ENCODE results near the gene EMILIN3.

EMILIN3 gene

DNA sequence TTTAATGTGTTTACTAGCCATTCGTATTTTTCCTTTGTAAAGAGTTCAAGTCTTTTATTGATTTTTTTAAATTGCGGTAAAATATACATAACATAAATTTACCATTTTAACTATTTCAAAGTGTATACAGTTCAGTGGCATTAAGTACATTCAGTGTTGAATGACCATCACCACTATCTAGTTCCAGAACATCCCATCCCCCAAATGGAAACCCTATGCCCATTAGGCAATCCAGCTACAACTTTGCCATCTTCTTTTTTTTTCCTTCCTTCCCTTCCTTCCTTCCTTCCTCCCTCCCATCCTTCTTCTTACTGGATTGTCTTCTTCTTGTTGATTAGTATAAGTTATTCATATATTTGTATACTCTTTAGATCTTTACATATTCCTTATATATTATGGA, 17.4 kb downstream of the EMILIN3 start:
- DNase-seq (ENCODE audit: low read depth, low spot score), result no peak
- H3K27ac ChIP-seq, result no peak overlapping the region

DNA sequence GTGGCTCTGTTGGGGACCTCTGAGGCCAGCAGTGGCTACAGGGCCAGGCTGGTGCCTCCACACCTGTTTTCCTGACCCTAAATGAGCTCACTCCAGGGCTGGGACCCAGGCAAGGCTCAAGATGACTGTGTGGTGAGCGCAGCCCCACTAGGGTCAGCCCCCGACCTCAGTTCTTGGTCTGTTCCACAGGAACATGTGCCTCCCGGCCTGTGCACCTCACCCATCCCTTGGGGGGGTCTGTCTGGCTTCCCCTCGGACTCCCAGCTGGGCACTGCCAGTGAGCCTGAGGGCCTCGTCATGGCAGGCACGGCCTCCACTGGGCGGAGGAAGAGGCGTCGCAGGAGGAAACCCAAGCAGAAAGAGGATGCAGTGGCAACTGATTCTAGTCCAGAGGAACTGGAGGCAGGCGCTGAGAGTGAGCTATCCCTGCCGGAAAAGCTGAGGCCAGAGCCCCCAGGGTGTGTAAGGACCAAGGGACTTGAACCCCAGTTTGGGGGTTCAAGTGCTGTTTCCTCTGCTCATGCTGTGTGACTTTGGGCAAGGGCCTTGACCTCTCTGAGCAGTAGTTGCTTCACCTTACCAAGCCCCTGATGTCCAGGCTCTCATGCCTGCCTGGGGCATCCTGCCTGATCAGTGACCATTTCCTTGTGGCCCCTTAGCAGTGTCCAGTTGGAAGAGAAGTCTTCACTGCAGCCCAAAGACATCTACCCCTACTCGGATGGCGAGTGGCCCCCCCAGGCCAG, 18.0 kb downstream of the EMILIN3 start:
- no peak for DNase-seq (ENCODE audit: low read depth, low spot score)

DNA sequence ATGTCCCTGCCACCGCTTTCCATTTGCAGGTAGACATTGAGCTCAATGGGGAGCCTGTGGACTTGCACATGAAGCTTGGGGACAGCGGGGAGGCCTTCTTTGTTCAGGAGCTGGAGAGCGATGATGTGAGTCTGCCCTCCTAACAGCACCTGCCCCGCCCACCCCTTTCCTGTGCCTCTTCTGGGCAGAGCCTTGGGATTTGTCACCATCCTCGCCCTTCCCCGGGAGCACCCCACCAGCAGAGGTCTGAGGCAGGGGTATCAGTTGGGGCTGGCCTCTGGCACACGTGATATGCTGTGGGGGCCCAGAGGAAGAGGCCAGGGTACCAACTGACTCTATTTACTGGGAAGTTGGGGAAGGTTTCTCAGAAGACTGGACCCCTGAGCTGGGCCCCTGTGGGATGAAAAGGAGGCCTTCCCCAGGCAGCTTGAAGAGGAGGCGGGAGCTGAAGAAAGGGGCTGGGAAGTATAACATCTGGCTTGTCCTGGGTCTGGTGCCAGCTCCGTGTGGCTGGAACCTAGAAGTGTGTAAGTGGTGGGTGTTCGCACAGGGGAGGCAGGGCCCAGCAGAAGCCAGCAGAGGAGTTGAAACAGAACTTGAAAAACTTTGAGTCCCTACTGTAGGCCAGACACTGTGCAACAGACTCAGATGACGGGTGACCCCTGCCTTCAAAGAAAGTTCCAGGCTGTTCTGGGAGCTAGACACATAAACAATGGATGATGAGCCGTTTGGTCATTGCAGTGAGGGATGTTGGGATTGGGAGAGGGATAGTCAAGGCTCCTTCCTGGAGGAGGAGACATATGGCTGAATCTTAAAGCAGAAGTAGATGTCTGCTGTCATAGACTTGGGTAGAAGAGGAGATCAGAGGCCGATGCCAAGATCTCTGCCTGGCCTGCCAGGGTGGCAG, 18.8 kb downstream of the EMILIN3 start:
- DNase-seq (ENCODE audit: low read depth, low spot score), result no peak

More for the DNA sequence above, 18.0 kb downstream of the EMILIN3 start:
- no peak overlapping the region for H3K27ac ChIP-seq

GRCh38 chr20:41345729-41346067, 20.9 kb downstream of the EMILIN3 start:
- no peak overlapping the region for H3K27ac ChIP-seq

More for the DNA sequence above, 18.8 kb downstream of the EMILIN3 start:
- H3K27ac ChIP-seq, result no peak overlapping the region

GRCh38 chr20:41344938-41345728, 21.5 kb downstream of the EMILIN3 start:
- no peak overlapping the region for H3K27ac ChIP-seq
- no peak for DNase-seq (ENCODE audit: low read depth, low spot score)

More at GRCh38 chr20:41345729-41346067, 20.9 kb downstream of the EMILIN3 start:
- no peak for DNase-seq (ENCODE audit: low read depth, low spot score)

- DNase-seq (ENCODE audit: low read depth, low spot score), result no peak
- H3K27ac ChIP-seq, result no peak overlapping the region
These were observed 22.1 kb downstream of the EMILIN3 start for GRCh38 chr20:41344477-41344876.

- H3K27ac ChIP-seq, result no peak overlapping the region
- no peak for DNase-seq (ENCODE audit: low read depth, low spot score)
These were observed 23.8 kb downstream of the EMILIN3 start for GRCh38 chr20:41342474-41343464.

DNA sequence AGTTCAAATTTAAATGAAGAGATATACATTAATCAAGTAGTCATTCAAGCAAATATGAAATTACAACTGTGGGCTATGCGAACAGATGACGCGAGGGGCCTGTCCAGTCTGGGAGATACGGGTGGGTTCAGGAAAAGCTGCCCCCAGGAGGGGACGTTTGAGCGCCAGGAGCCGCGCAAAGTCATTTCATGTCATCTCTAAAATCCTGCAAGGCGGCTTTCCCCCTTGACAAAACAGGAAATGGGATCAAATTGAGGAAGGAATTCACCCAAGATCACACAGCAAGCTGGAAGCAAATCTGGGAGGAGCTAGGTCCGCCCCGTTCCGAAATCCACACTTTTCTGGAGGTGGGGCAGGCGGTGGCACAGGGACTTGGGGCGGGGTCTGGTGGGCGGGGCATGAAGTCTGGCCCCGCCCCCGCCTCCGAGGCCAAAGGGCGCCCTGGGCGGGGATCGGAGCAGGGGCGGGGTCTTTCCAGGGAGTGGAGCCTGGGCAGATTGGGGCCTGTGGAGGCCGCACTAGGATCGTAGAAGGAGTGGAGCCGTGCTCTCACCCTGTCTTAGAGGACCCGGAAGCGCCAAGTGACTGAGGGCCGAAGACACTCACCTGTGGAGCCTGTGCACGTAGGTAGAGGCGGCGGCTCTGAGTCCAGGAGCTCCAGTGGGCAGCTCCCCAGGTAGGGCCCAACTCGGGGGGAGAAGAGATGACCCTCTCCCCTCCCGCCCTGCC, 26.1 kb downstream of the EMILIN3 start, which contains the start of gene LPIN3:
Gene LPIN3 (plus strand): TSS at position 495 of the 729 bp plus-strand sequence. CDS start 4,983 bp downstream, outside the sequence.
- peak within 1 kb of the TSS; percentile 79 for H3K27ac ChIP-seq
- DNase-seq (ENCODE audit: low read depth, low spot score), result peak; percentile 88

- peak overlapping the region; percentile 79 for H3K27ac ChIP-seq
- DNase-seq (ENCODE audit: low read depth, low spot score), result peak; percentile 34
These were observed 26.7 kb downstream of the EMILIN3 start for GRCh38 chr20:41339957-41340326.

- no peak for DNase-seq (ENCODE audit: low read depth, low spot score)
- no peak overlapping the region for H3K27ac ChIP-seq
These were observed 29.7 kb downstream of the EMILIN3 start for GRCh38 chr20:41336711-41337492.

DNA sequence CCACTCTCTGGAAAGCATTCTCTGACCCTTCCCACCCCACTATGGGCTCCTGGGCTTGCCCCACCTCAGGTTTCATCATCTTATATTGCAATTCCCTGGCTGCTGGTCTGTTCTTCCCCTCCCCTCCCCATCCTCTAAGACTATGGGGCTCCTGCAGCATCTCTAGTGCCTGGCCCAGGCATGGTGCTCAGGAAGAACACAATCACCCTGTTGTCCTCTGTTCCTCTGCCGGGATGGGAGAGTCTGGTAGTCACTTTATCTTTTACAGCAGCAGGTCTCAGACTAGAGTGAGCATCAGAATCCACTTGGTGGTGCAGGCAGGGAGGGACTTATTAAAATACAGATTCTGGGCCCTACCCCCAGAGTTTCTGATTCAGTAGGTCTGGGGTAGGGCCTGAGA, 31.0 kb downstream of the EMILIN3 start:
- no peak overlapping the region for H3K27ac ChIP-seq
- DNase-seq (ENCODE audit: low read depth, low spot score), result no peak

- H3K27ac ChIP-seq, result no peak overlapping the region
- no peak for DNase-seq (ENCODE audit: low read depth, low spot score)
These were observed 31.9 kb downstream of the EMILIN3 start for GRCh38 chr20:41334443-41335421.

DNA sequence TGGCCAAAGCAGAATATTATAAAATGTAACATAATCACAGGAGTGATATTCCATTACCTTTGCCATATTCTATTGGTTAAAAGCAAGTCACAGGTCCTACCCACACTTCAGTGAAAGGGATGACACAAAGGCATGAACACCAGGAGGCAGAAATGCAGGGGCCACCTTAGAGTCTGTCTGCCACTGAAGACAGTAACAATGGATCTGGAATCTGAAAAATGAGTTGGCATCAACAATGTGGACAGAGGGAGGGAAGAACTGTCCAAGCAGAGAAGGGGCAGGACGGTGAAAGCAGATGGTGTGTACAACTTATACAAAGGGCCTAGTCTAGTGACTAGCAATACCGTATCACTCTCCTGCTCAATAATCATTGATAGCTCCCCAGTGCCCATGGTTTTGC, 32.6 kb downstream of the EMILIN3 start:
- no peak for DNase-seq (ENCODE audit: low read depth, low spot score)
- no peak overlapping the region for H3K27ac ChIP-seq

DNA sequence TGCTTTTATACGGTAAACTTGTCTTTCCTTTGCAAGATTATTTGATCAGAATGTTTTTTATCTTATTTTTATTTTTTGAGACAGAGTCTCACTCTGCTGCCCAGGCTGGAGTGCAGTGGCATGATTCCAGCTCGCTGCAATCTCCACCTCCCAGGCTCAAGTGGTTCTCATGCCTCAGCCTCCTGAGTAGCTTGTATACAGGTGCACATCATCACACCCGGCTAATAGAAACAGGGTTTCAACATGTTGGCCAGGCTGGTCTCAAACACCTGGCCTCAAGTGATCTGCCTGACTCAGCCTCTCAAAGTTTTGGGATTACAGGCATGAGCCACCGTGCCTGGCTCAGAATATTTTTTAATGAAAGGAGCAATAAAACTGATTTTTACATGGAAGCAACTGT, 34.9 kb downstream of the EMILIN3 start:
- DNase-seq (ENCODE audit: low read depth, low spot score), result no peak
- no peak overlapping the region for H3K27ac ChIP-seq

- DNase-seq (ENCODE audit: low read depth, low spot score), result no peak
- H3K27ac ChIP-seq, result peak overlapping the region; percentile 77
These were observed 35.7 kb downstream of the EMILIN3 start for GRCh38 chr20:41330941-41331340.

DNA sequence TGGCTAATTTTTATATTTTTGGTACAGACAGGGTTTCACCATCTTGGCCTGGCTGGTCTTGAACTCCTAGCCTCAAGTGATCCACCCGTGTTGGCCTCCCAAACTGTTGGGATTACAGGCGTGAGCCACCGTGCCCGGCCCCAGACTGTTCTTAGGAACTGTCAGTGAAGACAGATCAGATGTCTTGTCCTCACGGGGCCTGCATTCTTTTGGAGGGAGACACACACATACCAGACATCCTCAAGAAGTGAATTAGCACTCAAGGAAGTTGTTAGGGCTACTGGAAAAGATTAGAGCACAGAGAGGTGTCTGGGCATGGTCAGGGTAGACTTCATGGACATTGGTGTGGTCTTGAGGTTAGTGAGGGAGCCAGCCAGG, 36.3 kb downstream of the EMILIN3 start:
- DNase-seq (ENCODE audit: low read depth, low spot score), result no peak
- peak overlapping the region; percentile 77 for H3K27ac ChIP-seq

Data from epithelial cell of prostate (primary cell).